Coronary artery (tissue), 2 donors: Measurements from ENCODE around the gene FAM229A.
"Not testable (repeated sequence)": the region's sequence is repeated elsewhere in the genome, so short reads cannot be mapped to it uniquely, and the experiment has no call there.

Experiments used
- DNase-seq: peaks from one replicate; pipeline ENCODE4 v3.0.0-alpha.2; 2017; ENCODE audit warnings: low spot score
- H3K27ac ChIP-seq, 2 donors: fragments of 200-600 bp; sonication (generic); one replicate each; pipeline ENCODE4 v1.5.1; 2016 to 2019
- H3K4me3 ChIP-seq: fragments of 200-600 bp; sonication (generic); 2 replicates; pipeline ENCODE4 v1.5.1; 2016; ENCODE audit warnings: mild to moderate bottlenecking, moderate library complexity
- CTCF ChIP-seq: fragments of 200-600 bp; sonication (generic); IDR thresholded peaks from one replicate; pipeline ENCODE4 v1.5.1; 2019; ENCODE audit warnings: antibody characterized with exemption

FAM229A gene

GRCh38 chr1:32399843-32400242 lies 37.6 kb upstream of the FAM229A start:
- DNase-seq = no peak
- H3K4me3 ChIP-seq = no peak overlapping the region
- H3K27ac ChIP-seq = no peak overlapping the region
- no peak for TF ChIP-seq CTCF

GRCh38 chr1:32398401-32398800 lies 36.1 kb upstream of the FAM229A start:
- Histone ChIP-seq H3K27ac (no peak overlapping the region), H3K4me3 (no peak overlapping the region)
- no peak for TF ChIP-seq CTCF
- DNase-seq = no peak

- not testable (repeated sequence) for DNase-seq, H3K27ac ChIP-seq, H3K4me3 ChIP-seq
Measured at GRCh38 chr1:32396524-32396923, 34.2 kb upstream of the FAM229A start.

GRCh38 chr1:32394890-32395432 lies 32.7 kb upstream of the FAM229A start:
- peak overlapping the region; percentile 95 for H3K4me3 ChIP-seq
- peak overlapping the region; percentile 87 to 98 for H3K27ac ChIP-seq
- no peak for TF ChIP-seq CTCF
- DNase-seq = no peak

GRCh38 chr1:32394141-32394889 lies 32.0 kb upstream of the FAM229A start, which contains the start of gene BSDC1:
Gene BSDC1 (minus strand): TSS chr1:32394441. CDS start chr1:32394414, 27 bp downstream.
- Histone ChIP-seq H3K27ac (peak within 1 kb of the TSS; percentile 87 to 98), H3K4me3 (peak within 1 kb of the TSS; percentile 95)
- DNase-seq = peak; percentile 99
- TF ChIP-seq CTCF = no peak

GRCh38 chr1:32393832-32394140 lies 31.5 kb upstream of the FAM229A start:
- no peak for TF ChIP-seq CTCF
- no peak for DNase-seq

GRCh38 chr1:32393136-32393535 lies 30.9 kb upstream of the FAM229A start:
- H3K27ac ChIP-seq = peak overlapping the region in 1 of 2 donors; percentile 98
- H3K4me3 ChIP-seq = peak overlapping the region; percentile 95
- no peak for TF ChIP-seq CTCF
- DNase-seq = no peak

More at GRCh38 chr1:32393832-32394140, 31.5 kb upstream of the FAM229A start:
- Histone ChIP-seq H3K27ac (peak overlapping the region; percentile 87 to 98), H3K4me3 (peak overlapping the region; percentile 95)
